Stimulated activated CD4-positive, alpha-beta T cell treated with anti-CD3 and anti-CD28 coated beads, Interleukin-15, amount 100 ng/mL, for 48 hours (primary cell): ENCODE results near the gene ATP11C.
"Not testable (repeated sequence)": the region's sequence is repeated elsewhere in the genome, so short reads cannot be mapped to it uniquely, and the experiment has no call there.

ENCODE experiments used
- DNase-seq, 2 donors: peaks; one replicate each; pipeline ENCODE4 v3.0.0-alpha.2; 2020; ENCODE audit warnings: low read depth in 2 of 2

The ATP11C gene

DNA sequence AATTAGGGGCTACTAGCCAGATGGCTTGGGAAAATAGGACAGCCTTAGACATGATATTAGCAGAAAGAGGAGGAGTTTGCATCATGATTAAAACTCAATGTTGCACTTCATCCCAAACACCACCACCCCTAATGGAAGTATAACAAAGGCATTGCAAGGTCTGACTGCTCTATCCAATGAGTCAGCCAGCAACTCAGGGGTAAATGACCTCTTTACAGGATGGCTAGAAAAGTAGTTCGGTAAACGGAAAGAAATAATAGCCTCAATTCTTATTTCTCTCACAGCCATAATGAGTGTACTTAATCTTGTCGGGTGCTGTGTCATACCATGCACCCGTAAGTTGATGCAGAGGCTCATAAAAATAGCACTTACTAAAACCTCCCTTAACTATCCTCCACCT lies 76.0 kb downstream of the ATP11C start:
- DNase-seq = not testable (repeated sequence)

DNA sequence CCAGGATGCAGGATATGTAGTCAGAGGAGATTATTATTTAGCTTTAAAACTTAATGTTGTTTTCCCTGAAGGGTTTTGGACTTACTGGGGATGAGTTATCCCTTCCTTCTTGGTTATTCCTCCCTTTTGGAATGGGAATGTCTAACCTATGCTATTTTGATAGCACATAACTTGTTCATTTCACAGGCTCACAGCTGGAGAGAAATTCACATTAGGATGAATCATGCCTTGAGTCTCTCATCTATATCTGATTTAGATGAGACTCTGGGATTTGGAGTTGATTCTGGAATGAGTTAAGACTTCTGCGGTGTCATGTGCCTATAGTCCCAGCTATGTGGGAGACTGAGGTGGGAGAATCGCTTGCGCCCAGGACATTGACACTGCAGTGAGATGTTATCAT lies 81.1 kb downstream of the ATP11C start:
- DNase-seq = no peak

DNA sequence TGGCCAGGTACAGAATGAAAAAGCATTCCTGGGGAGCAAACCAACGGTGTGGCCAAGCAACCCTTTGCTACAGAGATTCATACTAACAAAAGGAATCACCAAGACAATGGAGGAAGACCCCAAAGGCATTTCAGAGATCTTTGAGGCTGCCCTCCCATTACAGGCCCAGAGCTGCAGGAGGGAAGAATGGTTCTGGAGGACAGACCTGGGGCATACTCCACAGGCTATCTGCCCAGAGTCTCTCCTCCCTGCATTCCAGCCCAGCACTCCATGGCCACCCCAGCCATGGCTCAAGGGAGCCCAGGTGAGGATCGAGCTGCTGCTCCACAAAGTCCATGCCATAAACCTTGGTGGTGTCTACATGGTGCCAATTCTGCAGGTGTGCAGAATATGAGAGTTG lies 81.9 kb downstream of the ATP11C start:
- no peak for DNase-seq

DNA sequence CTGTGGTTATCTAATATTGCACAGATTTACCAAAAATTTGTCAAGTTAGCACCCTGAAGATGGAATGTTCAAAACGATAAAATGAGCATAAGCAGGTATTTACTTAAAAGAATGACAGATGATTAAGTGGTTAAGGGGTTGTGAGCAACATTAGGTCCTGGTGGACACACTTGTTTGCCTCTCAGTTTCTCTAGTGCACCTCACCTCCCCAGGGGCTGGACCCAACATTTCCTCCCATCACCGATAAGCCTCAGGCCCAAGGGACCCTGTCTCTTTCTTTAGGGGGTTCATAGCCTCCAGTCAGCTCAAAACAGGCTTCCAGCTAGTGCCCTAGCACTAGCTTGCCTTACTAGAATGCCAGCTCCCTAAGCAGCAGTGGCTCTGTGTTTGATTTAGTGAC lies 88.0 kb downstream of the ATP11C start:
- DNase-seq = no peak

DNA sequence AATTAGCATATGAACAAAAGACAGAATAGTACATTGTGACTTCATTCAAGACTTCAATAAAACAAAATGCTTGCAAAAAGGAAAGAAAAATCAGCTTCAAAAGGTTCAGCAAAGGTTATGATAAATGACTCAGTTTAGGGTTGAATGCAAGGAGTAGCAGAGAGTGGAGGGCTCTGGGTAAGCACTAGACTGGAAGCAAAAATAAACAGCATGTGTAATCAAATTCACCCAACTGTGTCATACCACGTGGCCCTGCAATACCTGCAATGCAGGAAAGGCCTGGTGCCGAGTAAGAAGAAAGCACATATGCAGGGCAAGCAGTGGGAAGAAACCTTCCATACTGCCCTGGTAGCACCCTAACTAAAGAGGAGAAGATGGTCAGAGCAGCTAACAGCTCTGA lies 88.7 kb downstream of the ATP11C start:
- DNase-seq = no peak

DNA sequence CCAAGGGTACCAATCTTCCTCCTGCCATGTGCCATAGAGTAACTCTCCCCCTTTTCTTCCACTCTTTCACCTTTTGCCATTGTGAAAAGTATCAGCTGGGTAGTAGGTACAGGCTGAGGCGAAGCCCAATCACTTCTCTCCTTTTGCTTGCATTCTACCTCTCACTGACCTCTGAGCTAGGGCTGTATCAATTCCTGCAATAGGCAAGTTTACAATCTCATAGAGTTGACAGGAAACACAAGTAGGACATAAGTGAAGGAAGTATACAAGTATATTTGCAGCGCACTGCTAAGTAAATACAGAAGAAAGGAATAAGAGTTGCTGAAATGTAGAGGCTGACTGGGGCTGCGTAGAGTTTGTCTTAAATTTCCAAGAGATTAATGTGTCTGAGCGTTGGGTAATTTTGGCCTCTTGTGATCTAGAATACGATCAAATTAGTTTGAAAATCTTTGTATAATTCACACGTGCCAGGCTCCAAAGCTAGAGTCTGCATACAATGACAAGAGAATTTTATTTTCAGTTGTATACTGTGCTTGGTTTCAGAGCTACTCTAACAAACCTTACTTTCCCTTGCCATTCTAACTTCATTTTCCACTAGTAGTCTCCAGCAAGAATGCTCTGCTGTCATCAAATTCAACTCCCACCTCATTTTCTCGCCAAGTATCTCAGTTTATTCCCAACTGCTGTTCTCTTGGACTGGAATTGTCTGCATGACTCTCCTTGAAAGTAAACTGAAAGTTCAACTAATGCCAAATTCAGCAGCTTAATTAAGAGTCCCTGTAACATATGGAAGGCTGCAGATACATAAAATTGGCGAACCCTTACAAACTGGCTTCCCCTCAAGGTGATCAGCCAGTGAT lies 90.3 kb downstream of the ATP11C start:
- no peak for DNase-seq

DNA sequence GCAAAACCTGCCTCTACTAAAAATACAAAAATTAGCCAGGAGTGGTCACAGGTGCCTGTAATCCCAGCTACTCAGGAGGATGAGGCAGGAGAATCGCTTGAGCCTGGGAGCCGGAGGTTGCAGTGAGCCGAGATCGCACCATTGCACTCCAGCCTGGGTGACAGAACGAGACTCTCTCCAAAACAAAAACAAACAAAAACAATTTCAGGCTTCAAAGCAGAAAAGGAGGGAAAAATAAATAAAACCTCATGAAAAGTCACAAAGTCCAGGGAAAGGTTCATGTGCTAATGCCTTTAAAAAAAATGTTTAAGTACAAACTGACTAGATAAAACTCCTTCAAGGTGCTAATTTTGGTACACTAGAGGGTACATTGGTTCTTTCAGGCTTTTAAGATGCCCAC lies 96.5 kb downstream of the ATP11C start:
- DNase-seq = not testable (repeated sequence)

DNA sequence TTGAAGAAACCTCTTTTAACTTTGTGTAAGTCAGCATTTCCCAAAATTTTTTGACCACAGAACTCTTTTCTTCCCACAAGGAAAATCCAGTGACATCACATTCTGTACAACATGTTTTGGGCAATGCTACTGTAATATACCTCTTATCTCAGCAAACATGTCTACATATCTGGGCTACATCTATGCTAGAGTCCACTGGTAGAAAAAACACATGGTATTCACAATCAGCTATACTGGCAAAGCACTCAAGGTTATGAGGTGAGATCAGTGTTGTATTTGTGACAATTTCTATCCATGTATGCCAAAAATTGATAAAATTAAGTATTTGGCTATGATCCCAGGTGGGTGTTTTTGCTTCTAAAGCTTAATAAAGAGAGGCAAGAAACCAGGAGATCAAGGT lies 98.0 kb downstream of the ATP11C start:
- no peak for DNase-seq

DNA sequence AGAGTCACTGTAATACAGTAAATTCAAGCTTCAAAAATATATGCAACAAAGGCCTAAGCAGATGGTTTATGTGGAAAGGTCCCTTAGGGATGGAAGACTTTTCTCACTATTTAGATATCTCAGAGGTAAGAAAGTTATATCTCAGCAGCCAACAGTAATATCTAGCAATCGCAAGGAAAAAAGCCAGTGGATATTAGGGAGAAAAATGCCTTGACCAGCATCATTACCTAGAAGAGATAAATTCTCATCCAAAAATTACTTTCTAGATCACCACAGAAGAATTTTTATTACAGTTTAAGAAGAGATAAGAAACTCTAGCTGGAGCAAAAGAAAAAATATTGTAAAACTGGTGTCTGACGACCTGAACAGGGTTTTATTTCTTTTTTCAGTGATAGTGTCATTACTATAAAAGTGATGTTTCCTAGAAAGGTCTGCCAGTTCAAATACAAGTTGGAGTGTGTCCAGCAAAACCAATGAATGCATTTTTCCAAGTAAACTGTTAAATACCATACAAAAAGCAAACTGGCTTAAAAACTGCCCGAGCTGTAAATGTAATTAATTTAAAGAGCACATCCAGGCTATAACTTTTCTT lies 100.0 kb downstream of the ATP11C start:
- no peak for DNase-seq

DNA sequence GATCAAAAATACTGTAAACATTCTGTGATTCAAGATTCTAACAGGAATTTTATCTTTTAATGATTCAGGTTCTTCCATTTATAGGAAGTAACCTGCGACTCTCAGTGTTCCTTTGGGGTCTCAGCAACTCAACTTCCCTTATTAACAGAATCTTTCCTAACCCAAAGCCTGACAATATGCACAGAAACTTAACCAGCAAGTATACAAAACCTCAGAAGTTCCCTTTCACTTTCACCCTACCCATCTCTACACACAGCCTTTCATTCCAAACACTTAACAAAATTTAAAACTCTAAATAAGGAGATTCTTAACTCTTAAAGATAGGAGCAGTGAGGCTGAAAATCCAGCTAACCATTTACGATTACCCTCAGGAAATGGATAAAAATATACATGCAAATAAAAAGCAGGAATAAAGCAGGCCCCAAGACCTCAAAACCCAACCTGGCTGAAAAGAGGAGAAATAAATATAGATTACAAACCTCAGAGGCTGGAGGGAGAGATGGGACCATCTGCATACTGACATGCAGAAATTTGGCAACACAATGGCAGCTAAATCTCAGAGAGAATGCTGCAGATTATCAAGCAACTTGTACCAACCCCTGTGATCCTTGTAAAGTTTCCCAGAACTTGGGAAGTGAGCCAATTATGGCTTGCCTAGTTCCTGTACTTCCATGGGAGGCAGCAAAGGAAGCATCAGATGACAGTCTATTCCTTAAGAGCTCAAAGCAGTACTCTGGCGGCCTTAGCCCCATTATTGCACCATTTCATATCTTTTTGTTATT lies 101.0 kb downstream of the ATP11C start:
- no peak for DNase-seq

DNA sequence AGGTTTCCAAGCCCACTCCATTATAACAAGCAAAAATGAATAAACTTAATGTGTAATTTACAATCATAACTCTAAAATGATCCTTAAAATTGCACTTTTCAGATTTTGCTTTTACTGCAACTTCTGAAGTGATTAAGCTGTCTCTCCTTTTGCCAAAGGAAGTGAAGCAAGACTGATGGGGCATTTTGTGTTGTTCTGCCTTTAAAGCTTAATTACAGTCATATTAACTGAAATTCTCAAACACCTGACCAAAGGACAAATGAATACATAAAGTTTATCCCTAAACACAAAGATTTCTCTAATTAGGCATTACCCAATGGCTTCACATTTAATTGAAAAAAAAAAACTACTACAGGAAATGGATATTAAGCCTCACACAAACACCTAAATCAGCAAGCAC lies 101.8 kb downstream of the ATP11C start:
- no peak for DNase-seq

DNA sequence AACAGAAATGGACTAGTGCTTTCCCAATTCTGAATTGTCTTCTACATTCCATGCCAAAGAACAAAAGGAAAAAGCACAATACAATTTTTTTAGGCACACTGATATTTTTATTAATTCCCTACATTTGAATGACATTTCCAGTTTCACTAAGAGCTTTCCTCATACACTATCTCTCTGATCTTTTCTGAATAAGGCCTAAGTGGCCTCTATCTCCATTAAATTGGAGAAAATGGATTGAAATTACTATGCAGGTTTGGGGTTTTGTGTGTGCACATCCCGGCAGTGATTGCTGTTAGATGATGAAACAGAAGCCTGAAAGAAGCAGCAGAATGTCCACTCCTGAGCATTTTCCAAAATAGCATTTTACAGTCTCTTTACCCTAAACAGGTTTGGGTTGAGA lies 104.0 kb downstream of the ATP11C start:
- DNase-seq = no peak

DNA sequence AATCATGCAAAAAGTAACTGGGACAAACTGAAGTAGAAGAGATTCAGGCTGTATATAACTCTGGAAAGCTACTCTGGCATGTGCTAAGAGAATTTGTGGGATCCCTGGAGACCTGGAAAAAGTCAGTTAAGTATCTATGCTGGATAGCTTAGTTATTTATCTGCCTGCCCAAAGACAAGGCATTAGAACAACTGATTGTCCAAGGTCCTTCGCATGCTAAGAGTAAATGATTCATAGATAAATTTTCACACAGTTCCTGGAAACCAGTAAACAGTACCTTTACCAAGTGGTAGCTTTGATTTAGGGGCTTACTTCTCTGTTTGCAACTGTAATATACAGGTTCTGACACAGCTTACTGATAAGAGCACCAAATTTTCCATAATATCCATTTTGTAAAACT lies 104.8 kb downstream of the ATP11C start:
- DNase-seq = no peak

DNA sequence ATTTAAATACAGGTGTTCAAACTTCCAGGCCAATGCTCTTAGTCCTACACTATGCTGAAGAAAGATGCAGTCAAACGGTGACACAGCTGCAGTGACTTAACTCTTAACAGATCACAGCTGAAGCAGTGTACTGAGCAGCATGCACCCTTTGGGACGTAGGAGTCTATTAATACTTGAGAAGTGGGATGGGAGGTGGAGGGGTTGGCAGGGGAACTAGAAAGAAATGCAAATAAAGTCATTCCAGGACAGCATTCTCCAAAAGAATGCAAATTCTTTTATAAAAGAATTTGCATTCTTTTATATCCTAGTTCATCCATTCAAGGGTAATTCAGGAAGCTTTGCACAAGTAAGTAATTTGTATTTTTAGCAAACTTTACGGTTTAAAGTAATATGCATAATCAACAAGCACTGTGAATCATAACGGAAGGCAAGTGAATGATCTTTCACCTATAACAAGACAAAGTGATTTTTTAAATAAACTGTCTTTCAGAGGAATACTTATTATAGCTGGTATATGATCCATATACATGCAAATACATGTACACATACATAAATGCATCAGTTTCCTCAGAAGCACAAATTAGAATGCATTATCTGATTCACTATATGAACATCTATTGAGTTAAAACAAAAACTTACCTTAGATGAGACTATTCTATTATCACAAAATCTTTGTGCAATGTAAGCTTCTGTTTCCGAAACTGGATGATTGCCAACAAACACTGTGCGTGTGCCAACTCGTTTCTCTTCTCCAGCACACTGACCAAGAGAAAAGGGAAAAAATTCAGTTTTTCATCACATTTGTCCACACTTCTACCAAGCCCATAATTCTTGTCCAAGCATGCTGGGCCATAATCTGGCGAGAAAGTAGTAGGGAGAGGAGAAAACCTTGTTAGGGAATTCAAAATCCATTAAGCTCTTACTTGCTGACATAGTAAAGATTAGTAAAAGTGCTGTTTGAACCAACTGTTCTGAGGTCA lies 106.5 kb downstream of the ATP11C start:
- no peak for DNase-seq

DNA sequence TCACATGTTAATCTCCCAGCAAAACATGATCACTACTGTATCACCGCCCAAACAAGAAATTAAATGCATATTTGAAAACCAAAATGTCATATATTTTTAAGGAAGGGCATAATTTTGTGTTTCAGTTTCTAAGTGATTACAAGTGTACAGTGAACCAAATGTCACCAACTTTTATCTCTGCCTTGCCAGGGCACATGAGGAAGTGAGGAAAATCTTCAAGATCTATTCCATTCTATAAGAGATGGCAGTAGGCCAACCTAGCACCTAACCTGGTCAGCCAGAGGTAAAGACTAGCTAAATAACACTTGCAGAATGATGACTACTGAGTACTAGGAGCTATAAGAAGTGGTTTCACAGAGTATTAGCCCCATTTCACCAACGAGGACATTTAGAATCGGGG lies 107.2 kb downstream of the ATP11C start:
- DNase-seq = no peak

DNA sequence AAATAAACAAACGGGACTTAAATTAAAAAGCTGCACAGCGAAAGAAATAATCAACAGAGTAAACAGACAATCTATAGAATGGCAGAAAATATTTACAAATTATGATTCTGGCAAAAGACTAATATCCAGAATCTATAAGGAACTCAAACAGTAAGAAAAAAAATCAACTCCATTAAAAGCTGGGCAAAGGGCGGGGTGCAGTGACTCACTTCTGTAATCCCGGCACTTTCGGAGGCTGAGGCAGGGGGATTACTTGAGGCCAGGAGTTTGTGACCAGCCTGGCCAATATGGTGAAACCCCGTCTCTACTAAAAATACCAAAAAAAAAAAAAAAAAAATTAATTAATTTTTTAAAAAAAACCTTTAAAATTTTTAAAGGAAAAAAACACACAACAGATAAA lies 109.0 kb downstream of the ATP11C start:
- no peak for DNase-seq

DNA sequence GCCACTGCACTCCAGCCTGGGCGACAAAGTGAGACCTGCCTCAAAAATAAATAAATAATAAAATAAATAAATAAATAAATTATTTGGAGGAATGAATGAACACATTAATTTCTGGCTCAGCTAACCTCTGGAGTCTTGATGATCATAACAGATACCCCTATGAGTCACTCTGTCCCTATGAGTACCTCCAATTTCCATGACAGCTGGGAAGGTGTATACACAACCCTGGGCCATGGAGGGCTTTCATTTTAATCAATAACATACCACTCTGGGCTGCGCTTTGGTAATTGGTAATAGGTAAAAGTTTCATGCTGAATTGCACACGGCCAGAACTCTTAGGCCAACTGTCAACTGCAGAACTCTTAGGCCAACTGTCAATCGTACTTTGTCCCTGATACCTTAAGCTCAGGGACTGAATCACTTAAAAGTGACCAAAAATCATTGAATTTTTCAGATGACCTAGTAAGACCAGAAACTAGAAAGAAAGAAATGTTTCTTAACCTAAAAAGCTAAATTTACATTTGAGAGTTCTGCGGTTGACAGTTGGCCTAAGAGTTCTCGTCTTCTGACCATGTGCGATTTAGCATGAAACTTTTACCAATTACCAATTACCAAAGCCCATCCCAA lies 112.4 kb downstream of the ATP11C start:
- no peak for DNase-seq

DNA sequence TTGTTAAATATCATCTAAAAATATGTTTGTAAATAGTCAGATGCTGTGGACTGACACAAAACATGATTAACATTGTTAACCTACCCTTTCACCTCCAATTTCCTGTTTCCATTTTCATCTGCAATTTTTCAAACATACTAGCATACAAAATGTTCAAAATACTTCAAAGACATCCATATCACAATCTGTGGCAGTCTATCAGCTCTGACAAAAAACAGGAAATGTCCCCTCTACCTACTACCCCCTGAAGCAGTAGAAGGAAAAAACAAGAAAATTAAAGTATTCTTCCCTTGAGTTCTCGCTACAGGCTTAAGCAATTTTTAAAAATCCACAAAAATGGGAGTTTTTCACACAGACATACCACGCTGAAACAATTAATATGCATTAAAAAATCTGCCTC lies 116.6 kb downstream of the ATP11C start:
- DNase-seq = no peak

DNA sequence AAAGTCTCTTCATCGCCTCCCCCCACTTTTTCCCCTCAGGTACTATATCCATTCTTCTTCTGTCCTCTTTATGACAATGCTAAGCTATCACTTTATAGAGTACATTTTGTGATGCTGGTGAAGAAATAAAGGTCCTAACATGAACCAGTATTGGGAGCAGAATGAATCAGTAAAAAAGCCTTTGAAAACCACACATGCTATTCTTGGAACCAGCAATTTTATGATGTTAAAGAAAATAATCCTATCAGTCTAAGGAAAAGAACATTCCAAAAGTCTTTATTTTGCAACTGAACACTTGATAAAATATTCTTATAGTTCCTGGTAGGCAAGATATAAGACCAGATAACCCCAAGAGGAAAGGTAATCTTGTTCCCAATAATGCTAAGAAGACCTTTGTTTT lies 117.1 kb downstream of the ATP11C start:
- DNase-seq = no peak

DNA sequence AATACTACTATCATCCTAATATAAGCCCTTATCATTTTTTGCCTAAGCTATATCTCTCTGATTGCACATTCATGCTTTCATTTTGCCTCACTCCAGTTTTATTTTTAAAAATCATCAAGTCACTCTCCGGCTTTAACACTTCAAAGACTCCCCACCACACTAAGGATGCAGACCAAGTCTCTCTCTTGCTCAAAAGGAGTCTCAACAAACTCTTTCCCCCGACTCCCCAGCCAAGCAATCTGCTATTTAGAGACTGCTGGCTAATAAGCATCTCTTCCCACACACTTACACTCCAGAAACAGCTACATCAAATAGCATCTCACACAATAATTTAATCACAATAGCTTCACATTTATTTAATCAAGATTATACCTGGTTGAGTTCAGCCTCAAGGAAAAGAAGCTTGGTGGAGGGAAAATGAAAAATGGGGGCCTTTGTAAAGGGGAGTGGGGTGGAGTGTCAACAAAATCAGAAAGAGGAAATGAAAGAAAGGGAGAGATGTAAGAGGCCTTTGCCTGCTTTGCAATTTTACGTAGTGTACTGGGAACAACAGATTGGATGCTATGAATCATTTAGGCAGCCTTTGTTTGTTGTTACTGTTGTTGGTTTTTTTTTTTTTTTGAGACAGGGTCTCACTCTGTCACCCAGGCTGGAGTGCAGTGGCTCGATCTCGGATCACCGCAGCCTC lies 120.8 kb downstream of the ATP11C start:
- DNase-seq = no peak

DNA sequence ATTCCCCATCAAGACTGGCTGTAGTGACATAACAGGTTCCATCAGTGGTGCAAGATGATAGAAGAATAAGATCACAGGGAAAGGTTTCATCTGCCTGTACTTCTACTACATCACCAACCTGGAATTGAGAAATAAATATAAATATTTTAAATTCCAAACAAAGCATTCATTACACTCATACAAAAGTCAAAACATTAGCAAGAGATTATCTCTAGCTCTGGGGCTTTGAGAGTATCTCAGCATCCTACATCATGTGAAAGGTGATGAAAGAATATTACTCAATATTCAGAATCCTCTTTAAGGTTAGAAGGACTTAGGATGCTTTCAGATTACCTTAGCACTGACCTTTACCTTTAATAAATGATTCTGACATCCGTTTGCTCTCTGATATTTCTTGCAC lies 128.4 kb downstream of the ATP11C start:
- no peak for DNase-seq
